H1 (cell line): Measurements from ENCODE around the gene CCDC91. TPM values are rescaled to one million over a fixed set of nuclear protein-coding genes. Genes with fewer than 3 reads are reported as not detected.

Source experiments
- CBX5 ChIP-seq: fragments of 300-800, 300-1000 bp; sonication (generic); IDR thresholded peaks from 2 replicates; pipeline ENCODE4 v1.7.1; 2016; ENCODE audit warnings: antibody characterized with exemption, low read length, low read depth
- CTCF ChIP-seq, 3 experiments: IDR thresholded peaks; 1 replicate in 2 of 3; 2 replicates in 1 of 3; pipeline versions ENCODE4 v1.5.1 to v1.6.1; 2011; ENCODE audit warnings: low read length in 3 of 3, mild to moderate bottlenecking in 3 of 3, inconsistent platforms in 2 of 3, low read depth in 1 of 3, moderate library complexity in 1 of 3; ENCODE audit not compliant: insufficient read depth in 1 of 3; ENCODE audit errors: control extremely low read depth in 1 of 3
- FOSL1 ChIP-seq: IDR thresholded peaks from 2 replicates; pipeline ENCODE4 v1.6.1; 2011; ENCODE audit warnings: mild to moderate bottlenecking, low read depth, low read length, moderate library complexity; ENCODE audit not compliant: insufficient read depth
- JUN ChIP-seq: IDR thresholded peaks from 2 replicates; pipeline ENCODE4 v1.6.1; 2011; ENCODE audit warnings: low read depth, mild to moderate bottlenecking, improper control_type of control experiment, low read length
- NANOG ChIP-seq: IDR thresholded peaks from 2 replicates; pipeline ENCODE4 v1.6.1; 2011; ENCODE audit warnings: low read length, low read depth, mild to moderate bottlenecking, inconsistent platforms; ENCODE audit not compliant: insufficient read depth, poor library complexity, severe bottlenecking
- SIX5 ChIP-seq: IDR thresholded peaks from 2 replicates; pipeline ENCODE4 v1.6.1; 2011; ENCODE audit warnings: mild to moderate bottlenecking, low read depth, low read length
- polyA plus RNA-seq, 7 experiments: library from polyadenylated mRNA; depleted of rRNA in 3 of 7; stranded (reverse) in 5 of 7; unstranded in 2 of 7; fragments of >200 nt in 5 of 7; fragments of 200-250 nt in 2 of 7; gene quantifications; 1 replicate in 5 of 7; 2 replicates in 1 of 7; 4 replicates in 1 of 7; pipeline versions ENCODE4 v1.2.1 to v1.2.3, GENCODE V29; 2011 to 2013; ENCODE audit warnings: missing spikeins in 2 of 7, mixed read lengths in 2 of 7
- total RNA-seq: library from RNA; stranded (reverse); fragmentation: NEBNext Ultra II Directional; extraction: Animal tissue kit (Norgen Biotek cat#: 25700); gene quantifications from 2 replicates; pipeline ENCODE4 v1.2.1, GENCODE V29; 2021

The CCDC91 gene
- total and polyA plus RNA-seq, 2 of the 8 experiments (the other 6 are each of a cell fraction or from before 2014, with no cell fraction given) = 8.6 to 23.1 TPM

- TF ChIP-seq CTCF (IDR thresholded peaks at IDR 0.05; ENCODE audit: control extremely low read depth in 1 of 3, insufficient read depth in 1 of 3, low read depth in 1 of 3, low read length in 3 of 3) = no peak
- TF ChIP-seq CBX5 = no peak
- TF ChIP-seq NANOG = no peak
- no peak for TF ChIP-seq JUN
- TF ChIP-seq FOSL1 = no peak
- TF ChIP-seq SIX5 = no peak
These were observed 379.6 kb downstream of the CCDC91 start (continued) for GRCh38 chr12:28569698-28570411.
